ENCODE results near the gene SATB1. TPM values are rescaled to one million over a fixed set of nuclear protein-coding genes. Genes with fewer than 3 reads are reported as not detected.

The SATB1 gene
- polyA plus RNA-seq, 1 donor from 2014 or later: 16.0 TPM

DNA sequence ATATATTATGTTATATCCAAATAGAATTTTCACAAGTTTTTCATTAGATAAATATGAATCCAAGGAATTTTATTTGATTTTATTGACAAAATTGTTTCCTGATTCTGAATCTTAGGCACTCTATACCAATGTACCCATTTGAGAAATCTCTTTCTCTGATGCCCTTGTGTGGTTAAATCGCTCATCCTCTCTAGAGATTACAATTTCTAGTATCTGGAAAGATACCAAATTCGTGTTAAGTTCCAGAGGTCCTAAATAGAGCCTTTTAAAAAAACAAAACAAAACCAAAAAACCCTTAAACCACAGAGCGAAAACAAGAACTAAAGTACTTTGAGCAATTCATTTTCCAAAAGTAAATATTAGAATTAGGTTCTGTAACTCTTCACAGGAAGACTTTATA, 20.0 kb downstream of the SATB1 start:
- Histone ChIP-seq H3K9me3 (ENCODE audit: low read length) (no peaks in the 10 kb centered on the region), H3F3A (ENCODE audit: insufficient read depth, low read length, poor library complexity, severe bottlenecking) (no peaks in the 10 kb centered on the region), H3K9me2 (ENCODE audit: insufficient read depth, low read length) (no peaks in the 10 kb centered on the region), H3K9ac (ENCODE audit: low read length) (no peak overlapping the region), H3K4me2 (ENCODE audit: low read length) (no peak overlapping the region), H3K27me3 (ENCODE audit: insufficient read depth, low read depth, low read length) (no peaks in the 10 kb centered on the region), H3K36me3 (ENCODE audit: insufficient read depth, low read length) (no peaks in the 10 kb centered on the region), H2AFZ (ENCODE audit: low read depth, low read length) (no peak overlapping the region), H4K20me1 (ENCODE audit: insufficient read depth) (no peaks in the 10 kb centered on the region), H3K4me3 (ENCODE audit: low read length) (no peak overlapping the region), H3K27ac (ENCODE audit: low read length) (no peak overlapping the region), H3K79me2 (replicated peaks; ENCODE audit: insufficient read depth, low read length) (no peaks in the 10 kb centered on the region)
- no peak for TF ChIP-seq EP300 (conservative IDR thresholded peaks at IDR 0.05; ENCODE audit: poor library complexity, severe bottlenecking)
- TF ChIP-seq, protein P1, sequence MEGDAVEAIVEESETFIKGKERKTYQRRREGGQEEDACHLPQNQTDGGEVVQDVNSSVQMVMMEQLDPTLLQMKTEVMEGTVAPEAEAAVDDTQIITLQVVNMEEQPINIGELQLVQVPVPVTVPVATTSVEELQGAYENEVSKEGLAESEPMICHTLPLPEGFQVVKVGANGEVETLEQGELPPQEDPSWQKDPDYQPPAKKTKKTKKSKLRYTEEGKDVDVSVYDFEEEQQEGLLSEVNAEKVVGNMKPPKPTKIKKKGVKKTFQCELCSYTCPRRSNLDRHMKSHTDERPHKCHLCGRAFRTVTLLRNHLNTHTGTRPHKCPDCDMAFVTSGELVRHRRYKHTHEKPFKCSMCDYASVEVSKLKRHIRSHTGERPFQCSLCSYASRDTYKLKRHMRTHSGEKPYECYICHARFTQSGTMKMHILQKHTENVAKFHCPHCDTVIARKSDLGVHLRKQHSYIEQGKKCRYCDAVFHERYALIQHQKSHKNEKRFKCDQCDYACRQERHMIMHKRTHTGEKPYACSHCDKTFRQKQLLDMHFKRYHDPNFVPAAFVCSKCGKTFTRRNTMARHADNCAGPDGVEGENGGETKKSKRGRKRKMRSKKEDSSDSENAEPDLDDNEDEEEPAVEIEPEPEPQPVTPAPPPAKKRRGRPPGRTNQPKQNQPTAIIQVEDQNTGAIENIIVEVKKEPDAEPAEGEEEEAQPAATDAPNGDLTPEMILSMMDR (IDR thresholded peaks at IDR 0.05; ENCODE audit: poor library complexity, severe bottlenecking): no peak
- no peak for TF ChIP-seq POLR2AphosphoS5 (IDR thresholded peaks at IDR 0.05)
- TF ChIP-seq RAD21 (conservative IDR thresholded peaks at IDR 0.05): no peak
- TF ChIP-seq MXI1 (conservative IDR thresholded peaks at IDR 0.05; ENCODE audit: poor library complexity, severe bottlenecking): no peak
- TF ChIP-seq TAF1 (IDR thresholded peaks at IDR 0.05; ENCODE audit: low read depth): no peak
- no peak for TF ChIP-seq EZH2 (IDR thresholded peaks at IDR 0.05; ENCODE audit: borderline replicate concordance, insufficient read depth, low read length, poor library complexity, severe bottlenecking)
- TF ChIP-seq SMC3 (conservative IDR thresholded peaks at IDR 0.05; ENCODE audit: poor library complexity): no peak
- TF ChIP-seq, protein P2, sequence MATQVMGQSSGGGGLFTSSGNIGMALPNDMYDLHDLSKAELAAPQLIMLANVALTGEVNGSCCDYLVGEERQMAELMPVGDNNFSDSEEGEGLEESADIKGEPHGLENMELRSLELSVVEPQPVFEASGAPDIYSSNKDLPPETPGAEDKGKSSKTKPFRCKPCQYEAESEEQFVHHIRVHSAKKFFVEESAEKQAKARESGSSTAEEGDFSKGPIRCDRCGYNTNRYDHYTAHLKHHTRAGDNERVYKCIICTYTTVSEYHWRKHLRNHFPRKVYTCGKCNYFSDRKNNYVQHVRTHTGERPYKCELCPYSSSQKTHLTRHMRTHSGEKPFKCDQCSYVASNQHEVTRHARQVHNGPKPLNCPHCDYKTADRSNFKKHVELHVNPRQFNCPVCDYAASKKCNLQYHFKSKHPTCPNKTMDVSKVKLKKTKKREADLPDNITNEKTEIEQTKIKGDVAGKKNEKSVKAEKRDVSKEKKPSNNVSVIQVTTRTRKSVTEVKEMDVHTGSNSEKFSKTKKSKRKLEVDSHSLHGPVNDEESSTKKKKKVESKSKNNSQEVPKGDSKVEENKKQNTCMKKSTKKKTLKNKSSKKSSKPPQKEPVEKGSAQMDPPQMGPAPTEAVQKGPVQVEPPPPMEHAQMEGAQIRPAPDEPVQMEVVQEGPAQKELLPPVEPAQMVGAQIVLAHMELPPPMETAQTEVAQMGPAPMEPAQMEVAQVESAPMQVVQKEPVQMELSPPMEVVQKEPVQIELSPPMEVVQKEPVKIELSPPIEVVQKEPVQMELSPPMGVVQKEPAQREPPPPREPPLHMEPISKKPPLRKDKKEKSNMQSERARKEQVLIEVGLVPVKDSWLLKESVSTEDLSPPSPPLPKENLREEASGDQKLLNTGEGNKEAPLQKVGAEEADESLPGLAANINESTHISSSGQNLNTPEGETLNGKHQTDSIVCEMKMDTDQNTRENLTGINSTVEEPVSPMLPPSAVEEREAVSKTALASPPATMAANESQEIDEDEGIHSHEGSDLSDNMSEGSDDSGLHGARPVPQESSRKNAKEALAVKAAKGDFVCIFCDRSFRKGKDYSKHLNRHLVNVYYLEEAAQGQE (IDR thresholded peaks at IDR 0.05; ENCODE audit: borderline replicate concordance): no peak

DNA sequence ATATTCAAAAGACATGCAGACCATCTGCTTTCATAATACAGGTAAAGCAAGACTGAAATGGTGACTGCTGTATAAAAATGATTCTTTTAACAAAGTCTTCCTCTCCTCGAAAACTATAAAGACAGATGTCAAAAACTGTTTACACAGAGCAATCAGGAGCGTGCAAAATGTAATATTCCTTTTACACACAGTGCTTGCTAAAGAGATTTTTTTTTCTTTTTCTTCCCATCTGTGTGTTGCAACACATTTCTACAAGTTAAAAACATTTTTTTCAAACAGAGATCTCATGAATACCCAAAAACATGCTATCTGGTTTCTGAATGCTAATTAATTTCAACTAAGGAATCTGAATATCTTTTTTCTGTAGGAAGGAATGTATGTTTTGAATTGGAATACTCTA, 22.1 kb downstream of the SATB1 start:
- Histone ChIP-seq H3K9me2 (ENCODE audit: insufficient read depth, low read length) (no peaks in the 10 kb centered on the region), H3K4me2 (ENCODE audit: low read length) (no peak overlapping the region), H3K4me3 (ENCODE audit: low read length) (no peak overlapping the region), H2AFZ (ENCODE audit: low read depth, low read length) (no peak overlapping the region), H4K20me1 (ENCODE audit: insufficient read depth) (no peaks in the 10 kb centered on the region), H3K36me3 (ENCODE audit: insufficient read depth, low read length) (no peaks in the 10 kb centered on the region), H3K9me3 (ENCODE audit: low read length) (no peaks in the 10 kb centered on the region), H3K9ac (ENCODE audit: low read length) (no peak overlapping the region), H3K79me2 (replicated peaks; ENCODE audit: insufficient read depth, low read length) (no peaks in the 10 kb centered on the region), H3K27me3 (ENCODE audit: insufficient read depth, low read depth, low read length) (no peaks in the 10 kb centered on the region), H3K27ac (ENCODE audit: low read length) (no peak overlapping the region), H3F3A (ENCODE audit: insufficient read depth, low read length, poor library complexity, severe bottlenecking) (no peaks in the 10 kb centered on the region)
- TF ChIP-seq, protein P1 (IDR thresholded peaks at IDR 0.05; ENCODE audit: poor library complexity, severe bottlenecking): no peak
- TF ChIP-seq SMC3 (conservative IDR thresholded peaks at IDR 0.05; ENCODE audit: poor library complexity) (no peak), TAF1 (IDR thresholded peaks at IDR 0.05; ENCODE audit: low read depth) (no peak), MXI1 (conservative IDR thresholded peaks at IDR 0.05; ENCODE audit: poor library complexity, severe bottlenecking) (no peak), EP300 (conservative IDR thresholded peaks at IDR 0.05; ENCODE audit: poor library complexity, severe bottlenecking) (no peak), RAD21 (conservative IDR thresholded peaks at IDR 0.05) (no peak), EZH2 (IDR thresholded peaks at IDR 0.05; ENCODE audit: borderline replicate concordance, insufficient read depth, low read length, poor library complexity, severe bottlenecking) (no peak), POLR2AphosphoS5 (IDR thresholded peaks at IDR 0.05) (no peak)
- TF ChIP-seq, protein P2 (IDR thresholded peaks at IDR 0.05; ENCODE audit: borderline replicate concordance): no peak
